ENCODE measurements around the gene INPP5B. TPM values are rescaled to one million over a fixed set of nuclear protein-coding genes. Genes with fewer than 3 reads are reported as not detected.
A peak's percentile ranks its signal among the peaks of the same experiment; 100 is the strongest.

The INPP5B gene
- total and polyA plus RNA-seq, 9 of the 15 experiments (the other 6 are each of a cell fraction or from before 2014, with no cell fraction given), result 14.1 to 28.7 (median 20.9) TPM

GRCh38 chr1:37955685-37956084 lies 8.8 kb upstream of the INPP5B start:
- peaks cover 0 to 4% of the 10 kb centered on the region in 2 experiments; a peak in 1 of 5 replicates for H3K4me1 ChIP-seq (replicated peaks in 1 of 2; ENCODE audit: control insufficient read depth in 2 of 2, insufficient read depth in 2 of 2, low read length in 2 of 2)
- TF ChIP-seq SPI1 (IDR thresholded peaks at IDR 0.05; ENCODE audit: borderline replicate concordance, low read depth, low read length) (0 out of 2 replicates have a peak, but pooled peaks have one; percentile 17), MECOM (CRISPR knock-in tag; IDR thresholded peaks at IDR 0.05) (no peak), ZNF740 (CRISPR knock-in tag; IDR thresholded peaks at IDR 0.05) (no peak), ZNF740 (tag; IDR thresholded peaks at IDR 0.05) (no peak), POLR2AphosphoS2 (IDR thresholded peaks at IDR 0.05; ENCODE audit: low read length) (peak; percentile 85; the same call in 1 of the 2 replicates), CCNT2 (IDR thresholded peaks at IDR 0.05; ENCODE audit: borderline replicate concordance, extremely low read depth, insufficient read length, low read depth, low read length) (no peak), POLR2AphosphoS5 (IDR thresholded peaks at IDR 0.05; ENCODE audit: control insufficient read depth, insufficient read depth, low read depth, low read length) (peak; percentile 42; the same call in 1 of the 2 replicates), POLR3A (IDR thresholded peaks at IDR 0.05; ENCODE audit: borderline replicate concordance, extremely low read depth, insufficient read depth, insufficient read length) (no peak)
- BruUV-seq (replicated peaks), result no TSS peak
- 44% methylated on average over 3 of the region's 3 CpGs for WGBS (ENCODE audit: insufficient coverage, low coverage, missing lambda C conversion rate)
- in situ Hi-C loops (cut with MboI) (no loop called here), intact Hi-C loops (cut with micrococcal nuclease) (no loop called here)
- DNase-seq (ENCODE audit: extremely low read depth in 1 of 4, low spot score in 3 of 4), result no peak
- POLR2A ChIA-PET, result interaction anchor here (0.6 to 1.6 kb wide), 5 partner anchors 9 to 227 kb away, joined by 3 to 8 read pairs (median 4); no protein-coding TSS in a partner anchor
- no peaks in the 10 kb centered on the region for H3K79me2 ChIP-seq (ENCODE audit: control insufficient read depth, insufficient read depth, low read length)
- FAIRE-seq, result no peak
- no peak overlapping the region for H3K27ac ChIP-seq (ENCODE audit: extremely low read depth, low read depth, low read length)
- ATAC-seq, result peak; percentile 23
- no peaks in the 10 kb centered on the region for H3K9me1 ChIP-seq (ENCODE audit: control insufficient read depth, insufficient read depth, low read length)
- CTCF ChIA-PET (ENCODE audit: low intra/inter-chr PET ratio), result no interaction called here
- peaks cover 37% of the 10 kb centered on the region; the same call in 2 of the 3 replicates for H3K36me3 ChIP-seq (ENCODE audit: control insufficient read depth, insufficient read depth, low read length)
- H2AFZ ChIP-seq (ENCODE audit: low read depth, low read length), result no peak overlapping the region
- no peak overlapping the region for H3K4me3 ChIP-seq
- H3K9me3 ChIP-seq (replicated peaks; ENCODE audit: control insufficient read depth, insufficient read depth, low read depth, low read length), result no peaks in the 10 kb centered on the region
- no peak overlapping the region for H3K9ac ChIP-seq (ENCODE audit: insufficient read depth in 1 of 2, low read depth in 2 of 2, low read length in 2 of 2)
- no peak overlapping the region for H3K4me2 ChIP-seq (ENCODE audit: insufficient read depth, low read length)
- no peaks in the 10 kb centered on the region for H3K27me3 ChIP-seq (ENCODE audit: control insufficient read depth in 2 of 2, insufficient read depth in 2 of 2, low read length in 2 of 2)
- H4K20me1 ChIP-seq (replicated peaks; ENCODE audit: control insufficient read depth, insufficient read depth, low read length), result 0 out of 2 replicates have a peak, but pooled peaks cover 3% of the 10 kb centered on the region

All from K562 (cell line).